ENCODE results near the gene KLRF1. TPM values are rescaled to one million over a fixed set of nuclear protein-coding genes. Genes with fewer than 3 reads are reported as not detected.

The KLRF1 gene
- total RNA-seq, 1 donor from 2014 or later = not detected

- DNase-seq (ENCODE audit: low read depth) (no peak), FAIRE-seq (no peak)
- no peak overlapping the region for H3K4me3 ChIP-seq (ENCODE audit: low read depth, low read length)
- H3K27me3 ChIP-seq (ENCODE audit: control insufficient read depth, insufficient read depth, low read length) = no peaks in the 10 kb centered on the region
- H3K36me3 ChIP-seq (ENCODE audit: control insufficient read depth, insufficient read depth, low read length) = no peaks in the 10 kb centered on the region
- TF ChIP-seq CTCF (IDR thresholded peaks at IDR 0.05; ENCODE audit: insufficient read depth, low read length, severe bottlenecking) = no peak
Observed at GRCh38 chr12:9799961-9800360, 27.3 kb upstream of the KLRF1 start.

- H3K4me3 ChIP-seq (ENCODE audit: low read depth, low read length) = no peak overlapping the region
- no peaks in the 10 kb centered on the region for H3K36me3 ChIP-seq (ENCODE audit: control insufficient read depth, insufficient read depth, low read length)
- H3K27me3 ChIP-seq (ENCODE audit: control insufficient read depth, insufficient read depth, low read length) = no peaks in the 10 kb centered on the region
- FAIRE-seq = no peak
- DNase-seq (ENCODE audit: low read depth) = no peak
- no peak for TF ChIP-seq CTCF (IDR thresholded peaks at IDR 0.05; ENCODE audit: insufficient read depth, low read length, severe bottlenecking)
Observed at GRCh38 chr12:9805883-9806282, 21.4 kb upstream of the KLRF1 start.

- no peak for TF ChIP-seq CTCF (IDR thresholded peaks at IDR 0.05; ENCODE audit: insufficient read depth, low read length, severe bottlenecking)
- Histone ChIP-seq H3K4me3 (ENCODE audit: low read depth, low read length) (no peak overlapping the region), H3K27me3 (ENCODE audit: control insufficient read depth, insufficient read depth, low read length) (no peaks in the 10 kb centered on the region), H3K36me3 (ENCODE audit: control insufficient read depth, insufficient read depth, low read length) (no peaks in the 10 kb centered on the region)
- DNase-seq (ENCODE audit: low read depth) (no peak), FAIRE-seq (no peak)
Observed at GRCh38 chr12:9806714-9807113, 20.6 kb upstream of the KLRF1 start.

- DNase-seq (ENCODE audit: low read depth) = peak; percentile 64
- Histone ChIP-seq H3K27me3 (ENCODE audit: control insufficient read depth, insufficient read depth, low read length) (peaks cover under 1% of the 10 kb centered on the region), H3K4me3 (ENCODE audit: low read depth, low read length) (no peak overlapping the region), H3K36me3 (ENCODE audit: control insufficient read depth, insufficient read depth, low read length) (no peaks in the 10 kb centered on the region)
- TF ChIP-seq CTCF (IDR thresholded peaks at IDR 0.05; ENCODE audit: insufficient read depth, low read length, severe bottlenecking) = no peak
- no peak for FAIRE-seq
Observed at GRCh38 chr12:9808504-9808903, 18.8 kb upstream of the KLRF1 start.

GRCh38 chr12:9809338-9809737, 17.9 kb upstream of the KLRF1 start:
- TF ChIP-seq CTCF (IDR thresholded peaks at IDR 0.05; ENCODE audit: insufficient read depth, low read length, severe bottlenecking) = no peak
- H3K4me3 ChIP-seq (ENCODE audit: low read depth, low read length) = no peak overlapping the region
- no peaks in the 10 kb centered on the region for H3K36me3 ChIP-seq (ENCODE audit: control insufficient read depth, insufficient read depth, low read length)
- H3K27me3 ChIP-seq (ENCODE audit: control insufficient read depth, insufficient read depth, low read length) = peaks cover 3% of the 10 kb centered on the region
- no peak for DNase-seq (ENCODE audit: low read depth)
- no peak for FAIRE-seq

- DNase-seq (ENCODE audit: low read depth) (no peak), FAIRE-seq (no peak)
- TF ChIP-seq CTCF (IDR thresholded peaks at IDR 0.05; ENCODE audit: insufficient read depth, low read length, severe bottlenecking) = no peak
- H3K27me3 ChIP-seq (ENCODE audit: control insufficient read depth, insufficient read depth, low read length) = peaks cover 3% of the 10 kb centered on the region
- H3K4me3 ChIP-seq (ENCODE audit: low read depth, low read length) = no peak overlapping the region
- no peaks in the 10 kb centered on the region for H3K36me3 ChIP-seq (ENCODE audit: control insufficient read depth, insufficient read depth, low read length)
Observed at GRCh38 chr12:9809866-9810265, 17.4 kb upstream of the KLRF1 start.

Data from bronchial epithelial cell (primary cell).